MM.1S (cell line): ENCODE data around the gene TMEM150C.

Experiments
- DNase-seq: peaks from one replicate; pipeline ENCODE4 v3.0.0-alpha.2; 2015
- H2AFZ ChIP-seq: fragments of 300-600 bp; sonication (generic); 2 replicates; pipeline ENCODE4 v1.6.0; 2016; ENCODE audit warnings: antibody characterized with exemption, low read length
- H3F3A ChIP-seq: fragments of 300-600 bp; sonication (generic); 2 replicates; pipeline ENCODE4 v1.6.1; 2016; ENCODE audit warnings: mild to moderate bottlenecking, antibody characterized with exemption, low read length, moderate library complexity, mixed read lengths; ENCODE audit not compliant: insufficient read depth
- H3K27ac ChIP-seq: fragments of 300-600 bp; sonication (generic); 2 replicates; pipeline ENCODE4 v1.5.1; 2016; ENCODE audit warnings: mild to moderate bottlenecking, low read length
- H3K27me3 ChIP-seq: fragments of 300-600 bp; sonication (generic); replicated peaks from 2 replicates; pipeline ENCODE4 v1.6.0; 2016; ENCODE audit warnings: low read length; ENCODE audit not compliant: insufficient read depth
- H3K36me3 ChIP-seq: fragments of 300-600 bp; sonication (generic); replicated peaks from 2 replicates; pipeline ENCODE4 v1.6.1; 2016; ENCODE audit warnings: mild to moderate bottlenecking, low read length, mixed read lengths; ENCODE audit not compliant: insufficient read depth
- H3K4me1 ChIP-seq: fragments of 300-600 bp; sonication (generic); 2 replicates; pipeline ENCODE4 v1.6.1; 2016; ENCODE audit warnings: low read length, mixed read lengths
- H3K4me2 ChIP-seq: fragments of 300-600 bp; sonication (generic); 2 replicates; pipeline ENCODE4 v1.6.0; 2016; ENCODE audit warnings: low read depth, low read length
- H3K4me3 ChIP-seq: fragments of 300-600 bp; sonication (generic); 2 replicates; pipeline ENCODE4 v1.5.1; 2016; ENCODE audit warnings: low read length, mixed read lengths
- H3K79me2 ChIP-seq: fragments of 300-600 bp; sonication (generic); 2 replicates; pipeline ENCODE4 v1.6.1; 2016; ENCODE audit warnings: mixed run types, low read length, mixed read lengths
- H3K9ac ChIP-seq: fragments of 300-600 bp; sonication (generic); 2 replicates; pipeline ENCODE4 v1.6.1; 2016; ENCODE audit warnings: low read length, mixed read lengths
- H3K9me2 ChIP-seq: fragments of 300-600 bp; sonication (generic); replicated peaks from 2 replicates; pipeline ENCODE4 v1.6.1; 2016; ENCODE audit warnings: mild to moderate bottlenecking, low read length, mixed read lengths; ENCODE audit not compliant: insufficient read depth
- H3K9me3 ChIP-seq: fragments of 300-600 bp; sonication (generic); replicated peaks from 2 replicates; pipeline ENCODE4 v1.6.1; 2016; ENCODE audit warnings: mild to moderate bottlenecking, low read length, mixed read lengths; ENCODE audit not compliant: insufficient read depth
- H4K20me1 ChIP-seq: fragments of 300-600 bp; sonication (generic); 2 replicates; pipeline ENCODE4 v1.6.1; 2016; ENCODE audit warnings: mild to moderate bottlenecking, low read length, moderate library complexity, mixed read lengths; ENCODE audit not compliant: insufficient read depth
- EZH2 ChIP-seq: fragments of 300-600 bp; sonication (generic); optimal IDR thresholded peaks from 2 replicates; pipeline ENCODE3; 2017; ENCODE audit warnings: low read depth, mild to moderate bottlenecking, antibody characterized with exemption, low read length, mixed read lengths
- EZH2phosphoT487 ChIP-seq: fragments of 300-600 bp; sonication (generic); IDR thresholded peaks from 2 replicates; pipeline ENCODE4 v1.6.1; 2018; ENCODE audit warnings: antibody characterized with exemption, low read length
- TF ChIP-seq, protein P1 (sequence below): fragments of 300-600 bp; sonication (generic); IDR thresholded peaks from 2 replicates; pipeline ENCODE4 v1.5.1; 2016; ENCODE audit warnings: antibody characterized with exemption, low read length, mixed read lengths

Gene TMEM150C

DNA sequence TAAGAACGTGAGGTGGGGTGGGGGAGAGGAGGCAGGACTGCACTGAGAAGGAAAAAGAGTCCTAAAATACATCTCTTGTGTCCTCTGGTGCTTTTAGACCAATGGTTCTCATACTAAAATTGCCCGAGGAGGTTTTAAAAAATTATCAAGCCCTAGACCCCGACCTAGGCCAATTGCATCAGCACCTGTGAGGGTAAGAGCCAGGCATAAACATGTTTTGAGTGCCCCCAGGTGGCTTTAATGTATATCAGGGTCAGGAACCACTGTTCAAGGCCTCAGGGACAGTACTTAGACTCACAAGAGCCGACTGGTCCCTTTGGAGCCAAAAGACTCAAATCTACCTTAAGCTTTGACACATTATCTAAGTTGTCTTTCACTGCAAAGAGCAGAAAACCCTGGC lies 37.5 kb upstream of the TMEM150C start:
- no peaks in the 10 kb centered on the region for H3F3A ChIP-seq
- no peaks in the 10 kb centered on the region for H3K27me3 ChIP-seq
- H2AFZ ChIP-seq: no peak overlapping the region
- H3K9me3 ChIP-seq: no peaks in the 10 kb centered on the region
- no peaks in the 10 kb centered on the region for H4K20me1 ChIP-seq
- no peak overlapping the region for H3K27ac ChIP-seq
- H3K9me2 ChIP-seq: no peaks in the 10 kb centered on the region
- TF ChIP-seq EZH2phosphoT487 (no peak), EZH2 (no peak)
- TF ChIP-seq, protein P1, sequence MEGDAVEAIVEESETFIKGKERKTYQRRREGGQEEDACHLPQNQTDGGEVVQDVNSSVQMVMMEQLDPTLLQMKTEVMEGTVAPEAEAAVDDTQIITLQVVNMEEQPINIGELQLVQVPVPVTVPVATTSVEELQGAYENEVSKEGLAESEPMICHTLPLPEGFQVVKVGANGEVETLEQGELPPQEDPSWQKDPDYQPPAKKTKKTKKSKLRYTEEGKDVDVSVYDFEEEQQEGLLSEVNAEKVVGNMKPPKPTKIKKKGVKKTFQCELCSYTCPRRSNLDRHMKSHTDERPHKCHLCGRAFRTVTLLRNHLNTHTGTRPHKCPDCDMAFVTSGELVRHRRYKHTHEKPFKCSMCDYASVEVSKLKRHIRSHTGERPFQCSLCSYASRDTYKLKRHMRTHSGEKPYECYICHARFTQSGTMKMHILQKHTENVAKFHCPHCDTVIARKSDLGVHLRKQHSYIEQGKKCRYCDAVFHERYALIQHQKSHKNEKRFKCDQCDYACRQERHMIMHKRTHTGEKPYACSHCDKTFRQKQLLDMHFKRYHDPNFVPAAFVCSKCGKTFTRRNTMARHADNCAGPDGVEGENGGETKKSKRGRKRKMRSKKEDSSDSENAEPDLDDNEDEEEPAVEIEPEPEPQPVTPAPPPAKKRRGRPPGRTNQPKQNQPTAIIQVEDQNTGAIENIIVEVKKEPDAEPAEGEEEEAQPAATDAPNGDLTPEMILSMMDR: no peak
- H3K79me2 ChIP-seq: no peaks in the 10 kb centered on the region
- no peaks in the 10 kb centered on the region for H3K36me3 ChIP-seq
- DNase-seq: no peak
- no peak overlapping the region for H3K4me2 ChIP-seq
- no peak overlapping the region for H3K4me3 ChIP-seq
- H3K9ac ChIP-seq: no peak overlapping the region
- H3K4me1 ChIP-seq: no peaks in the 10 kb centered on the region

DNA sequence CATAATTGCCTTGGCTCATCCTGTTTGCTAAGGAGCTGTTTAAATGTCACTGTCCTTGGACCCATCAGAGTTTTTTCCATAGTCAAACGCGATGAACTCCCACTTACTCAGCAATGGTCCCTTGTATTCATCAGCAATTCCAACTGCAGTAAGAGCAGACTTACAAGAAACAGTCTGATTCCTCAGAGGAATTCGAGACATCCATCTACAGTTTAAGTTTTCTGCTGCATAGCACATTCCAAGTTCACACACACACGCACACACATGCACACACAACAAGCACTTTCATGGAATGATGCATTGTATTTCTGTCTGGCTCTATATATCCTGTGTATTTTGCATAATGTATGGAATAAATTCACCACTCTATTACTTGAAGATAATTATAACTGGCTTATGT lies 32.7 kb upstream of the TMEM150C start:
- Histone ChIP-seq H3K36me3 (no peaks in the 10 kb centered on the region), H4K20me1 (no peaks in the 10 kb centered on the region), H3K9me2 (no peaks in the 10 kb centered on the region), H3K4me3 (no peak overlapping the region), H3K4me1 (no peaks in the 10 kb centered on the region), H3K79me2 (no peaks in the 10 kb centered on the region), H3K9ac (no peak overlapping the region), H3K27ac (no peak overlapping the region), H3K4me2 (no peak overlapping the region), H2AFZ (no peak overlapping the region), H3K9me3 (no peaks in the 10 kb centered on the region), H3K27me3 (no peaks in the 10 kb centered on the region), H3F3A (no peaks in the 10 kb centered on the region)
- DNase-seq: no peak
- TF ChIP-seq, protein P1: no peak
- TF ChIP-seq EZH2phosphoT487 (no peak), EZH2 (no peak)

DNA sequence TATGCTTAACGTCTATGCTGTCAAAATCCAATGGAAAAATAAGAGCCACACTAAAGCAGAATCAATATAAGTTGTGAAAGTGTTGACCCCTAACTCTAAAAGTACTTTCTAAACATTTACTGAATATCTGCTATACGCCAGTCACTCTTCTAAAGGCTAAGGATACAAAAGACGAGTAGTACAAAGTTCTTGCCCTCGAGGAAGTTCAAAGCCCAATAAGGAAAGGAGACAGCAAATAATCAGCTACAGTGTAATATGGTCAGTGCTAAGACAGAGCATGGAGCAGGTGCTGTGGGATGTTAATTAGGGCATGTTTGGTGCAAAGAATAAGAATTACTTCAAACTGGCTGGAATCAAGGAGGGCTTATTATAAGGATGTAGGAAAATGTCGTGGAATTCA lies 31.6 kb upstream of the TMEM150C start:
- no peak for TF ChIP-seq EZH2

DNA sequence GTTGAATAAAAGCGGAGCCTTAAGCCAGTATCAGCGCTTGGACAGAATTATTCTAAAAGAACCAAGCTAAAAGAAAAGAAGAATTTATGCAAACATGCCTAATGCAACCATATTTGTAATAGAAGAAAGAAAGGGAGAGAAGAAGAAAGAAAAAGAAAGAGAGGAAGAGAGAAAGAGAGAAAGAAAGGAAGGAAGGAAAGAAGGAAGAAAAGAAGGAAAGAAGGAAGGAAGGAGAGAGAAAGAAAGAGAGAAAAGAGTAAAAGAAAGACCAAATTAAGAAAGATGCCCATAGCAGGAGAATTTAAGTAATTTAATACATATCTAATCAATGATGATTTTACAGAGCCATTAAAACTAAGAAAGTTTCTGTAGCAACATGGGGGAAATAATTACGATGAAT lies 30.9 kb upstream of the TMEM150C start:
- no peaks in the 10 kb centered on the region for H3F3A ChIP-seq
- H3K9ac ChIP-seq: no peak overlapping the region
- H3K4me1 ChIP-seq: no peaks in the 10 kb centered on the region
- no peaks in the 10 kb centered on the region for H3K79me2 ChIP-seq
- H3K9me3 ChIP-seq: no peaks in the 10 kb centered on the region
- H3K4me2 ChIP-seq: no peak overlapping the region
- no peak overlapping the region for H3K4me3 ChIP-seq
- no peaks in the 10 kb centered on the region for H3K9me2 ChIP-seq
- TF ChIP-seq EZH2 (no peak), EZH2phosphoT487 (no peak)
- TF ChIP-seq, protein P1: no peak
- no peaks in the 10 kb centered on the region for H4K20me1 ChIP-seq
- DNase-seq: no peak
- no peaks in the 10 kb centered on the region for H3K27me3 ChIP-seq
- H2AFZ ChIP-seq: no peak overlapping the region
- no peak overlapping the region for H3K27ac ChIP-seq
- no peaks in the 10 kb centered on the region for H3K36me3 ChIP-seq

More for the DNA sequence above, 31.6 kb upstream of the TMEM150C start:
- Histone ChIP-seq H3K79me2 (no peaks in the 10 kb centered on the region), H3K9me3 (no peaks in the 10 kb centered on the region), H3F3A (no peaks in the 10 kb centered on the region), H3K9ac (no peak overlapping the region), H3K4me2 (no peak overlapping the region), H3K36me3 (no peaks in the 10 kb centered on the region), H3K27me3 (no peaks in the 10 kb centered on the region), H4K20me1 (no peaks in the 10 kb centered on the region), H2AFZ (no peak overlapping the region), H3K27ac (no peak overlapping the region), H3K4me1 (no peaks in the 10 kb centered on the region), H3K9me2 (no peaks in the 10 kb centered on the region), H3K4me3 (no peak overlapping the region)
- no peak for DNase-seq
